ENCODE measurements around the gene CAST.

CAST gene

DNA sequence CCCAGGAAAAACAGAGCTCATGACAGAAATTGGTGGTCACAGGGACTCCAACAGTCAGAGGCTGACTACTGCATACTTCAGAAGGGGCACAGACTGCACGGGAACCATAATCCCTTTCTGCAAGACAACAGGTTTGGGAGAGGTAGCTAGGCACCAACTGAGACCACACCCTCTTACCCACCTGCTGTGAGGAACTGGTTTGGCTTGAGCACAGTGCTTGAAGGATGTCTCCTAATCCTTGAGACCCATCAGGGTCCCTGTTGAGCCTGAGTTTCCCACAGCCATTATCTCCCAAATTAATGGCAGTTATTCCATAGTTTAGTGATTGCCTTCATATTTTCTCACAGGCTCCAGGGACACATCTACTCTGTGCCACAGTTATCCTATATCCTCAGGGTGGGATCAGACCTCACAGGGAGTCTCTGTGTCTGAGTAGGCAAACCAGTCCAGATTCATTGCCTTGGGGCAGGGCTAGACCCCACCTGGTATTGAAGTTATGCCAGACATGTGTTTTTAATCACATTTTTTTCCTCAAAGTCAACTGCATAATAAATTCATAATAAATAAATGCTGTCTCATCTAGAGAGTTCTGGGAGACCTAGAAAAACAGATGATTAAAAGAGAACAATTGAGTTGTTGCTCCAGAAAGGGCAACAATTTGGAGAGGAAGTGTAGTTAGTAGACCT lies 9.3 kb upstream of the CAST start:
- TF ChIP-seq, protein P1, sequence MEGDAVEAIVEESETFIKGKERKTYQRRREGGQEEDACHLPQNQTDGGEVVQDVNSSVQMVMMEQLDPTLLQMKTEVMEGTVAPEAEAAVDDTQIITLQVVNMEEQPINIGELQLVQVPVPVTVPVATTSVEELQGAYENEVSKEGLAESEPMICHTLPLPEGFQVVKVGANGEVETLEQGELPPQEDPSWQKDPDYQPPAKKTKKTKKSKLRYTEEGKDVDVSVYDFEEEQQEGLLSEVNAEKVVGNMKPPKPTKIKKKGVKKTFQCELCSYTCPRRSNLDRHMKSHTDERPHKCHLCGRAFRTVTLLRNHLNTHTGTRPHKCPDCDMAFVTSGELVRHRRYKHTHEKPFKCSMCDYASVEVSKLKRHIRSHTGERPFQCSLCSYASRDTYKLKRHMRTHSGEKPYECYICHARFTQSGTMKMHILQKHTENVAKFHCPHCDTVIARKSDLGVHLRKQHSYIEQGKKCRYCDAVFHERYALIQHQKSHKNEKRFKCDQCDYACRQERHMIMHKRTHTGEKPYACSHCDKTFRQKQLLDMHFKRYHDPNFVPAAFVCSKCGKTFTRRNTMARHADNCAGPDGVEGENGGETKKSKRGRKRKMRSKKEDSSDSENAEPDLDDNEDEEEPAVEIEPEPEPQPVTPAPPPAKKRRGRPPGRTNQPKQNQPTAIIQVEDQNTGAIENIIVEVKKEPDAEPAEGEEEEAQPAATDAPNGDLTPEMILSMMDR (IDR thresholded peaks at IDR 0.05), result no peak
- no peak for TF ChIP-seq ZFX (IDR thresholded peaks at IDR 0.05; ENCODE audit: borderline replicate concordance)
- no peak overlapping the region for H3K27ac ChIP-seq

DNA sequence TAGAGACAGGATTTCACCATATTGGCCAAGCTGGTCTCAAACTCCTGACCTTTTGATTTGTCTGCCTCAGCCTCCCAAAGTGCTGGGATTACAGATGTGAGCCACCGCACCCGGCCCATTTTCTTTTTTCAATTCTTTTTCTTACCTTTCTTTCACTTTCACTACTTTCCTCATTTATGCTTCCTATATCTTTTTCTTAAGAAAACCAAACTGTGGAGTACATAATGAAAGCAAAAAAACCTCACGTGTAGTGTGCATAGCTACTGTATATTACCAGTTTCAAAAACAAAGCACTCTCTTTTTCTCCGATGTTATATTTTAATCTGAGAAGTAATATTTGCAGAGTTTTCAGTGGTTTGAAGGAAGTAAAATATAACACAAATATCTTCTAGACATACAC lies 8.0 kb upstream of the CAST start:
- no peak overlapping the region for H3K27ac ChIP-seq
- TF ChIP-seq ZFX (IDR thresholded peaks at IDR 0.05; ENCODE audit: borderline replicate concordance), result no peak
- TF ChIP-seq, protein P1 (IDR thresholded peaks at IDR 0.05), result no peak

DNA sequence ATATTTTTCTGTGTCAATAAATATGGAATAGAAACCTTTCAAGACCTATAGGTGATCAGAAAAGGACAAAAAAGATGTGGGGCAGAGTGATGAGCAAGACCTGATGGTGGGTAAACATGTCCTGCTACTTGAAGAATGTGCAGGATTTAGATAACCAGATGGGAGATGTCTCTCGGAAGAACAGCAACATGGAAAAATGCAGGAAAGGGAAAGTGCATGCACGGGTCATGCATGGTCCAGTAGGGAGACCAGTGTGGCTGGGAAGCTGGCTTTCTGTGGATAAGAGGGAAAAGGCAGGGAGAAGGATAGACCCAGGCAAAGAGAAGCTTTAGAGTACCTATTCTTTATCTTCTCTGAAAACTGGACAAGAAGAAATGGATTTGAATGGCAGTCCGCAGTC lies 7.1 kb upstream of the CAST start:
- TF ChIP-seq ZFX (IDR thresholded peaks at IDR 0.05; ENCODE audit: borderline replicate concordance), result no peak
- TF ChIP-seq, protein P1 (IDR thresholded peaks at IDR 0.05), result no peak
- no peak overlapping the region for H3K27ac ChIP-seq

DNA sequence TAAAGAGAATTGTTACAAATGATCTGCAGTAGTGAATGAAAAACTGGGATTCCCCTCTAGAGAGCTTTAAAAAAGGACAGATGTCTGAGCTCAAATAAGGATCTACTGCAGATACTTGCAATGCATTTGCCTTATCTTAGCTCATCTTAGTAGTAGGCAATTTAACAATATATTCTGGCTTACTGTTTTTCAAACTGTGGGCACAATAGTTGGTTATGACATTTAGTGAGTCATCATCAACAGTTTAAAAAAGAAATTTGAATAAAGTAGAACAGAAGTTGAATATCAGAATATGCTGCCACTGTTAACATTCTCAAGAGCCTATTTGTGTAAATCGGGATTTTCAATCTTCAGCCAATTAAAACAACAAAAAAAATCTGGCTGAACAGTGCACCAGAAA lies 6.7 kb upstream of the CAST start:
- H3K27ac ChIP-seq, result no peak overlapping the region
- TF ChIP-seq, protein P1 (IDR thresholded peaks at IDR 0.05), result no peak
- no peak for TF ChIP-seq ZFX (IDR thresholded peaks at IDR 0.05; ENCODE audit: borderline replicate concordance)

DNA sequence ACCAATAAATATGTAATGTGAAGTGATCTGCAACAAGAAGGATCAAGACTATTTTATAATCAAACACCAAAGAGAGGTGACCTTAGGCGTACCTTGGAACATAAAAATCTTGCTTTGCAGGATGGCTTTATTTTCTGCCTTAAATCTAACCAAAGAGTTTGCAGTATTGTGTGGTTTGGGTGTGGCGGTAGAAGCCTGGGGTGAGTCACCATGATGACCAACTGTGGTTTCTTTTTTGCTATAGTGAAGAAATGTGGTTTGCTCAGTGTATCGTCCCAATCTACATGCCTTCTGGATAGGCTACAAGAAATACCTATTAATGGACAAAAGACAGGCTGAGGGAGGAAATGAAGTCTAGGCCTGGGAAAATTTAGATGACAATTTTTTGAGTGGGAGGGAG lies 5.1 kb upstream of the CAST start:
- no peak overlapping the region for H3K27ac ChIP-seq
- TF ChIP-seq, protein P1 (IDR thresholded peaks at IDR 0.05), result no peak
- no peak for TF ChIP-seq ZFX (IDR thresholded peaks at IDR 0.05; ENCODE audit: borderline replicate concordance)

DNA sequence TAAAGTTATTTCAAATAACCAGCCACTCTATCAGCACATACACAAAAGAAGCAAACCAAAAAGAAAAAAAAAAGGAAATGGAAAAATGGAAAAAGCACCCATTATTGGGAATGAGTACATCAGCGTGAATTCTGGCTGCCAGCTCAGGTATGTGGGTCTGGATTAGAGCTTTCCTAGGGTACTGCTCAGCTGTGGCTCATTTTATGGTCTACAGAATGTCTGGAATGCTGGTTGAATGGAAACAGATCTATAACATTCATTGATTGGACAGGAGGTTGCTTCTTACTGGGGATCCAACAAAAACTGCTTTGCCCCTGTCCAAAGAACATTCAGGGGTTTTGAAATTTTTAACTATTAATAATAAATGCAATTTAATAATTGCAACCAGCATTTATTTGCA lies 3.9 kb upstream of the CAST start:
- no peak overlapping the region for H3K27ac ChIP-seq
- TF ChIP-seq, protein P1 (IDR thresholded peaks at IDR 0.05), result no peak
- TF ChIP-seq ZFX (IDR thresholded peaks at IDR 0.05; ENCODE audit: borderline replicate concordance), result no peak

DNA sequence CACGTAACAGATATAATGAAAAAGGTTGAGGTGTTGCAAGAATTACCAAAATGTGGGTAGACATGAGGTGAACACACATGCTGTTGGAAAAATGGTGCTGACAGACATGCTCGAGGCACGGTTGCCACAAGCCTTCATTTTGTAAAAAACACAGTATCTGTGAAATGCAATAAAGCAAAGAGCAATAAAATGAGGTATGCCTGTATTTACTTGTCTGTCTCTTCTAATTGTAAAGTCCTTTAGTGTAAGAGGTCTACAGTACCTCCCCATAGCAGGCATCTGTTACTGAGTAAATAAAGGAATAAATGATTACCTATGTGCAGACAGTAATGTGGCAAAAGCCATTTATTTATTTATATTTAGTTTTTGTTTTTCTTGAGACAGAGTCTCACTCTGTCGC lies 3.0 kb upstream of the CAST start:
- TF ChIP-seq, protein P1 (IDR thresholded peaks at IDR 0.05), result no peak
- no peak for TF ChIP-seq ZFX (IDR thresholded peaks at IDR 0.05; ENCODE audit: borderline replicate concordance)
- no peak overlapping the region for H3K27ac ChIP-seq
